Right lobe of liver (tissue), 6 donors: ENCODE measurements around the gene SSTR5. TPM values are rescaled to one million over a fixed set of nuclear protein-coding genes. Genes with fewer than 3 reads are reported as not detected.

Experiments used
- ATAC-seq, 4 donors: fragments of 200-7000 bp; cut with Tn5 transposase; one replicate each; pipeline ENCODE4 v1.9.1; 2020; ENCODE audit warnings: mild to moderate bottlenecking in 4 of 4, moderate library complexity in 4 of 4
- DNase-seq, 3 donors: peaks; one replicate each; pipeline ENCODE4 v3.0.0-alpha.2; 2020
- H3K27ac ChIP-seq, 3 donors: fragments of 200-600 bp; one replicate each; pipeline ENCODE4 v1.8.0; 2022
- H3K27me3 ChIP-seq, 2 donors: fragments of 200-600 bp; one replicate each; pipeline ENCODE4 v1.8.0; 2022
- H3K36me3 ChIP-seq, 4 donors: fragments of 200-600 bp; sonication (generic) in 1 of 4; one replicate each; pipeline versions ENCODE4 v1.5.1 to v1.8.0; 2017 to 2022; ENCODE audit warnings: control low read depth in 1 of 4
- H3K4me1 ChIP-seq, 4 donors: fragments of 200-600 bp; sonication (generic) in 1 of 4; one replicate each; pipeline versions ENCODE4 v1.5.1 to v1.8.0; 2017 to 2022; ENCODE audit warnings: control low read depth in 1 of 4
- H3K4me3 ChIP-seq, 3 donors: fragments of 200-600 bp; one replicate each; pipeline ENCODE4 v1.8.0; 2022
- H3K9me3 ChIP-seq, 4 donors: fragments of 200-600 bp; sonication (generic) in 1 of 4; one replicate each; pipeline versions ENCODE4 v1.5.1 to v1.8.0; 2017 to 2022; ENCODE audit warnings: control low read depth in 1 of 4
- CTCF ChIP-seq, 4 donors: fragments of 200-600 bp in 3 of 4; fragments of 450-650 bp in 1 of 4; IDR thresholded peaks; one replicate each; pipeline versions ENCODE4 v1.5.1 to v1.8.0; 2016 to 2022; ENCODE audit warnings: antibody characterized with exemption in 4 of 4, mild to moderate bottlenecking in 2 of 4
- POLR2A ChIP-seq: fragments of 450-650 bp; IDR thresholded peaks from one replicate; pipeline ENCODE4 v1.6.1; 2017; ENCODE audit warnings: antibody characterized with exemption, mild to moderate bottlenecking
- WGBS: methylation state at CpG from one replicate; pipeline ENCODE4 v1.1.6; 2018; ENCODE audit warnings: low coverage, low lambda C conversion rate; ENCODE audit not compliant: insufficient coverage; ENCODE audit errors: missing lambda C conversion rate; 5-methylcytosine and 5-hydroxymethylcytosine counted together
- intact Hi-C, 2 donors: fragments of 100-400 bp; cut with DNase I; formaldehyde crosslinking; loops; one replicate each; pipeline versions ENCODE4 v1.11.2 to v1.14.1; 2022
- total RNA-seq, 6 experiments: library from RNA; depleted of rRNA in 2 of 6; stranded (reverse); fragments of >200 nt in 2 of 6; fragmentation: NEBNext Ultra II Directional in 3 of 6; extraction: Animal tissue kit (Norgen Biotek cat#: 25700) in 3 of 6; gene quantifications; one replicate each; pipeline versions ENCODE4 v1.1.0 to v1.2.4, GENCODE V29; 2016 to 2023
- donor health status: DM: no; HTN: yes; CAD: no.
- donor health status: DM: no; HTN: no; CAD: no.
- donor health status: DM: no; HTN: no; CAD: no.
- donor health status: DM: no; HTN: yes; CAD: no.
- donor health status: DM: no; HTN: yes; CAD: no.

Gene SSTR5
- total RNA-seq, 6 experiments from 2014 or later, result not detected

GRCh38 chr16:1061769-1062505 lies 10.6 kb upstream of the SSTR5 start:
- intact Hi-C loops, result no loop called here
- no peak for TF ChIP-seq CTCF (IDR thresholded peaks at IDR 0.05)
- no peak for TF ChIP-seq POLR2A
- DNase-seq (no peak), ATAC-seq (no peak)
- Histone ChIP-seq H3K27ac (no peak overlapping the region), H3K9me3 (no peaks in the 10 kb centered on the region), H3K27me3 (no peaks in the 10 kb centered on the region), H3K4me1 (no peaks in the 10 kb centered on the region), H3K36me3 (no peaks in the 10 kb centered on the region), H3K4me3 (no peak overlapping the region)
- 76% methylated on average over 12 of the region's 43 CpGs for WGBS

GRCh38 chr16:1062895-1063294 lies 9.7 kb upstream of the SSTR5 start:
- Histone ChIP-seq H3K4me1 (no peaks in the 10 kb centered on the region), H3K27ac (no peak overlapping the region), H3K36me3 (no peaks in the 10 kb centered on the region), H3K27me3 (no peaks in the 10 kb centered on the region), H3K4me3 (no peak overlapping the region), H3K9me3 (no peaks in the 10 kb centered on the region)
- ATAC-seq, result no peak
- intact Hi-C loops, result no loop called here
- 37% methylated on average over 2 of the region's 20 CpGs for WGBS
- no peak for TF ChIP-seq CTCF (IDR thresholded peaks at IDR 0.05)
- TF ChIP-seq POLR2A, result no peak
- no peak for DNase-seq

GRCh38 chr16:1063728-1064127 lies 8.8 kb upstream of the SSTR5 start:
- TF ChIP-seq POLR2A (no peak), CTCF (IDR thresholded peaks at IDR 0.05) (no peak)
- no peak for ATAC-seq
- Histone ChIP-seq H3K4me1 (no peaks in the 10 kb centered on the region), H3K9me3 (no peaks in the 10 kb centered on the region), H3K27me3 (no peaks in the 10 kb centered on the region), H3K36me3 (no peaks in the 10 kb centered on the region), H3K27ac (no peak overlapping the region), H3K4me3 (no peak overlapping the region)
- intact Hi-C loops, result no loop called here
- WGBS, result 45% methylated on average over 4 of the region's 21 CpGs
- DNase-seq, result no peak

GRCh38 chr16:1065469-1066128 lies 6.9 kb upstream of the SSTR5 start:
- TF ChIP-seq CTCF (IDR thresholded peaks at IDR 0.05), result no peak
- TF ChIP-seq POLR2A, result no peak
- WGBS, result 52% methylated on average over 10 of the region's 55 CpGs
- H3K4me1 ChIP-seq, result no peaks in the 10 kb centered on the region
- DNase-seq, result no peak
- no peaks in the 10 kb centered on the region for H3K9me3 ChIP-seq
- H3K27me3 ChIP-seq, result peaks cover 0 to 16% of the 10 kb centered on the region in 2 donors
- H3K36me3 ChIP-seq, result no peaks in the 10 kb centered on the region
- intact Hi-C loops, result no loop called here
- H3K4me3 ChIP-seq, result no peak overlapping the region
- ATAC-seq, result no peak
- H3K27ac ChIP-seq, result no peak overlapping the region
